Activated CD4-positive, alpha-beta T cell treated with anti-CD3 and anti-CD28 coated beads, Interleukin-2, amount 10 ng/mL, durations not matched to agents 7 days and 5 days (primary cell): ENCODE data around the gene RCOR2. TPM values are rescaled to one million over a fixed set of nuclear protein-coding genes. Genes with fewer than 3 reads are reported as not detected.

Experiments
- CTCF ChIA-PET: fragments of 350-600 bp; sonication (Branson Sonifier 250); formaldehyde crosslinking; loops from one replicate; lab custom pipeline; 2021; ENCODE audit warnings: antibody characterized with exemption; lab: Charles Lee
- POLR2A ChIA-PET: fragments of 350-600 bp; sonication (Branson Sonifier 250); formaldehyde crosslinking; loops from one replicate; lab custom pipeline; 2021; ENCODE audit warnings: antibody characterized with exemption; lab: Charles Lee
- DNase-seq: peaks from one replicate; pipeline ENCODE4 v3.0.0-alpha.2; 2020
- H3K27ac Mint-ChIP-seq: one replicate; pipeline ENCODE4 v1.8.0; 2021; ENCODE audit warnings: mild to moderate bottlenecking, moderate library complexity, mixed read lengths
- H3K27me3 Mint-ChIP-seq: one replicate; pipeline ENCODE4 v1.8.0; 2021; ENCODE audit warnings: mixed read lengths
- H3K36me3 Mint-ChIP-seq: one replicate; pipeline ENCODE4 v1.8.0; 2021; ENCODE audit warnings: low read depth, mixed read lengths
- H3K4me1 Mint-ChIP-seq: one replicate; pipeline ENCODE4 v1.8.0; 2021; ENCODE audit warnings: mixed read lengths
- H3K4me3 Mint-ChIP-seq: one replicate; pipeline ENCODE4 v1.8.0; 2021; ENCODE audit warnings: mild to moderate bottlenecking, moderate library complexity, mixed read lengths
- H3K9me3 Mint-ChIP-seq: one replicate; pipeline ENCODE4 v1.8.0; 2021; ENCODE audit warnings: mixed read lengths
- total RNA-seq, 2 experiments: library from RNA; stranded (reverse); gene quantifications; one replicate each; pipeline ENCODE4 v1.2.3, GENCODE V29; 2021

Gene RCOR2
- total RNA-seq, 2 experiments from 2014 or later, result 0.12 to 0.40 TPM

GRCh38 chr11:63940786-63941185 is 23.8 kb upstream of the RCOR2 start:
- peaks cover 33% of the 10 kb centered on the region for H3K4me1 Mint-ChIP-seq
- peaks cover 9% of the 10 kb centered on the region for H3K36me3 Mint-ChIP-seq
- H3K9me3 Mint-ChIP-seq, result no peaks in the 10 kb centered on the region
- ChIA-PET CTCF (no interaction called here), POLR2A (no interaction called here)
- H3K27ac Mint-ChIP-seq, result no peak overlapping the region
- no peak for DNase-seq
- no peaks in the 10 kb centered on the region for H3K27me3 Mint-ChIP-seq
- H3K4me3 Mint-ChIP-seq, result peak overlapping the region; percentile 80

- Mint-ChIP-seq H3K27me3 (peaks cover 2% of the 10 kb centered on the region), H3K27ac (peak overlapping the region; percentile 76), H3K4me3 (peak overlapping the region; percentile 80), H3K36me3 (peaks cover 9% of the 10 kb centered on the region), H3K9me3 (no peaks in the 10 kb centered on the region), H3K4me1 (peaks cover 33% of the 10 kb centered on the region)
- DNase-seq, result no peak
- ChIA-PET POLR2A (no interaction called here), CTCF (interaction anchor here (1.4 kb wide), 1 partner anchor 102 kb away, joined by 3 read pairs; no protein-coding TSS in a partner anchor)
These were observed 22.5 kb upstream of the RCOR2 start for GRCh38 chr11:63939397-63939891.

- ChIA-PET POLR2A (no interaction called here), CTCF (interaction anchor here (1.4 kb wide), 1 partner anchor 101 kb away, joined by 3 read pairs; no protein-coding TSS in a partner anchor)
- H3K4me1 Mint-ChIP-seq, result peaks cover 33% of the 10 kb centered on the region
- no peaks in the 10 kb centered on the region for H3K9me3 Mint-ChIP-seq
- DNase-seq, result peak; percentile 93
- H3K4me3 Mint-ChIP-seq, result peak within 1 kb of the TSS; percentile 80
- peaks cover 2% of the 10 kb centered on the region for H3K27me3 Mint-ChIP-seq
- H3K27ac Mint-ChIP-seq, result peak within 1 kb of the TSS; percentile 76
- H3K36me3 Mint-ChIP-seq, result peaks cover 9% of the 10 kb centered on the region
These were observed 21.8 kb upstream of the RCOR2 start, which contains the start of gene NAA40 for GRCh38 chr11:63938479-63939396. Gene NAA40, plus strand, starts transcription at chr11:63939002. Its CDS starts 95 bp downstream, at chr11:63939097.

- H3K27me3 Mint-ChIP-seq, result peaks cover 2% of the 10 kb centered on the region
- no peaks in the 10 kb centered on the region for H3K9me3 Mint-ChIP-seq
- H3K27ac Mint-ChIP-seq, result peak overlapping the region; percentile 73
- ChIA-PET CTCF (interaction anchor here (0.7 to 1.5 kb wide), 3 partner anchors 8 to 100 kb away, joined by 3 to 4 read pairs (median 3); no protein-coding TSS in a partner anchor), POLR2A (no interaction called here)
- H3K36me3 Mint-ChIP-seq, result peaks cover 9% of the 10 kb centered on the region
- peak overlapping the region; percentile 80 for H3K4me3 Mint-ChIP-seq
- DNase-seq, result no peak
- peaks cover 33% of the 10 kb centered on the region for H3K4me1 Mint-ChIP-seq
These were observed 20.9 kb upstream of the RCOR2 start for GRCh38 chr11:63937713-63938478.

- POLR2A ChIA-PET, result no interaction called here
- no peak overlapping the region for H3K27ac Mint-ChIP-seq
- H3K4me3 Mint-ChIP-seq, result no peak overlapping the region
- H3K4me1 Mint-ChIP-seq, result peaks cover 11% of the 10 kb centered on the region
- peaks cover 9% of the 10 kb centered on the region for H3K27me3 Mint-ChIP-seq
- H3K36me3 Mint-ChIP-seq, result no peaks in the 10 kb centered on the region
- DNase-seq, result no peak
- H3K9me3 Mint-ChIP-seq, result no peaks in the 10 kb centered on the region
- CTCF ChIA-PET, result no interaction called here
These were observed 16.5 kb upstream of the RCOR2 start for GRCh38 chr11:63933459-63933858.

GRCh38 chr11:63931876-63932275 is 14.9 kb upstream of the RCOR2 start:
- Mint-ChIP-seq H3K36me3 (no peaks in the 10 kb centered on the region), H3K27ac (no peak overlapping the region), H3K4me1 (no peaks in the 10 kb centered on the region), H3K27me3 (peaks cover 12% of the 10 kb centered on the region), H3K9me3 (no peaks in the 10 kb centered on the region), H3K4me3 (no peak overlapping the region)
- ChIA-PET POLR2A (no interaction called here), CTCF (interaction anchor here (0.6 kb wide), 1 partner anchor 245 kb away, joined by 3 read pairs; no protein-coding TSS in a partner anchor)
- DNase-seq, result no peak

- H3K9me3 Mint-ChIP-seq, result no peaks in the 10 kb centered on the region
These were observed 14.1 kb upstream of the RCOR2 start for GRCh38 chr11:63931045-63931444.

GRCh38 chr11:63929616-63930015 is 12.7 kb upstream of the RCOR2 start:
- H3K36me3 Mint-ChIP-seq, result no peaks in the 10 kb centered on the region
- no peaks in the 10 kb centered on the region for H3K9me3 Mint-ChIP-seq
- DNase-seq, result no peak
- no peak overlapping the region for H3K27ac Mint-ChIP-seq
- H3K4me1 Mint-ChIP-seq, result no peaks in the 10 kb centered on the region
- POLR2A ChIA-PET, result no interaction called here
- CTCF ChIA-PET, result no interaction called here
- peaks cover 17% of the 10 kb centered on the region for H3K27me3 Mint-ChIP-seq
- no peak overlapping the region for H3K4me3 Mint-ChIP-seq

More at GRCh38 chr11:63931045-63931444, 14.1 kb upstream of the RCOR2 start:
- Mint-ChIP-seq H3K4me3 (no peak overlapping the region), H3K36me3 (no peaks in the 10 kb centered on the region), H3K27ac (no peak overlapping the region), H3K4me1 (no peaks in the 10 kb centered on the region), H3K27me3 (peaks cover 15% of the 10 kb centered on the region)
- DNase-seq, result no peak
- CTCF ChIA-PET, result interaction anchor here (0.6 kb wide), 1 partner anchor 245 kb away, joined by 3 read pairs; no protein-coding TSS in a partner anchor
- POLR2A ChIA-PET, result no interaction called here

GRCh38 chr11:63923319-63923718 is 6.4 kb upstream of the RCOR2 start:
- Mint-ChIP-seq H3K9me3 (no peaks in the 10 kb centered on the region), H3K4me3 (no peak overlapping the region), H3K27ac (no peak overlapping the region), H3K27me3 (peaks cover 31% of the 10 kb centered on the region), H3K36me3 (no peaks in the 10 kb centered on the region), H3K4me1 (peaks cover 4% of the 10 kb centered on the region)
- POLR2A ChIA-PET, result no interaction called here
- CTCF ChIA-PET, result interaction anchor here (0.7 to 2.3 kb wide), 3 partner anchors 9 to 103 kb away, joined by 3 to 5 read pairs (median 5); no protein-coding TSS in a partner anchor
- DNase-seq, result no peak

GRCh38 chr11:63922673-63923192 is 5.8 kb upstream of the RCOR2 start:
- ChIA-PET CTCF (interaction anchor here (1.2 to 1.6 kb wide), 3 partner anchors 8 to 74 kb away, joined by 3 to 5 read pairs (median 3); no protein-coding TSS in a partner anchor), POLR2A (no interaction called here)
- no peak for DNase-seq
- no peak overlapping the region for H3K4me3 Mint-ChIP-seq
- H3K4me1 Mint-ChIP-seq, result peaks cover 4% of the 10 kb centered on the region
- H3K27me3 Mint-ChIP-seq, result peaks cover 31% of the 10 kb centered on the region
- no peak overlapping the region for H3K27ac Mint-ChIP-seq
- no peaks in the 10 kb centered on the region for H3K9me3 Mint-ChIP-seq
- no peaks in the 10 kb centered on the region for H3K36me3 Mint-ChIP-seq

GRCh38 chr11:63920939-63921417 is 4.0 kb upstream of the RCOR2 start:
- Mint-ChIP-seq H3K4me1 (peaks cover 10% of the 10 kb centered on the region), H3K4me3 (no peak overlapping the region), H3K9me3 (no peaks in the 10 kb centered on the region), H3K36me3 (no peaks in the 10 kb centered on the region), H3K27ac (no peak overlapping the region), H3K27me3 (peaks cover 30% of the 10 kb centered on the region)
- ChIA-PET CTCF (interaction anchor here (0.6 to 2.7 kb wide), 8 partner anchors 8 to 94 kb away, joined by 3 to 8 read pairs (median 4); no protein-coding TSS in a partner anchor), POLR2A (no interaction called here)
- peak; percentile 21 for DNase-seq
